Measurements from ENCODE around the gene SLC26A2.

Gene SLC26A2

DNA sequence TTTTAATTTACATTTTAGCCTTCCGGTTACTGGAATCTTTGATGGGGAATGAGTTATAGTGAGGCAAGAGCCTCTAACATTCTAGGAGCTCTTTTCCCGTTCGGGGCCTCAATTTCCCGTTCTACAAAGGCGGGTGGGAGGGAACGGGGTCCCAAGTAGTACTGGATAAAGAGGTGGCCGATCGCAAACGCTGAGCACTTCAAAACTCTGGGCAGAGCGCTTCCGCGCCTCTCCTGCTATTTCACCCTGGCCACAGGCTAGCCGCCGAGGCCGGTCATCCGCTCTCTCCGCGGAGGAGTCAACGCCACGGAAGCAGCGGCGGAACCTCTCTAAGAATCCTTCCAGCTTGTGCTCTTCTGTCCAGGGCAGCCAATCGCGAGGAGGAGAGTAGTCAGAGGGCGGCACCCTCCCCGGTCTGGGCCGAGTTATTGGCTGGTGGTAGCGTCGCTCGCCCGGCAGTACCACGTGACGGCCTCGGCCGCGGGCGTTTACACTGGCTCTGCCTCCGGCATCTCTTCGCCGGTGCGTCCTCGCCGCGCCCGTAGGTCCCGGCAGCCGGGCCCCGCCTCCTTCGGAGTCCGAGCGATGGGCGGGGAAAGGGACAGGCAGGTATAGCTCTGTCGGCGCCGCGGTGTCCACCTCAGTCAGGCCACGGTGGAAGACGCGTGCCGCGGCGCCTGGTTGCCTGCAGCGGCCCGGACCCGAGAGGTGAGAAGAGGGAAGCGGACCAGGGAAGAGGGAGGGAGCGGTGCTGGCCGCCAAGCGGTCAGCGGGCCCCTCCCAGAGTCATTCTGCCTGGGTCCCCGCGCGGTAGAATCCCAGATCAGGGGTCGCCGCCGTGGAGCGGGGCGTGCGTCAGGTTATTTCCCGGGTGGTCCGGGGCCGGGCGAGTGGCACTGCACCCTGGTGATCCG, at the start of gene SLC26A2:
TSS of gene SLC26A2 (plus strand) at position 487 of the 914 bp plus-strand sequence. CDS start 16,895 bp downstream, outside the sequence.
- peak; percentile 97 for DNase-seq

DNA sequence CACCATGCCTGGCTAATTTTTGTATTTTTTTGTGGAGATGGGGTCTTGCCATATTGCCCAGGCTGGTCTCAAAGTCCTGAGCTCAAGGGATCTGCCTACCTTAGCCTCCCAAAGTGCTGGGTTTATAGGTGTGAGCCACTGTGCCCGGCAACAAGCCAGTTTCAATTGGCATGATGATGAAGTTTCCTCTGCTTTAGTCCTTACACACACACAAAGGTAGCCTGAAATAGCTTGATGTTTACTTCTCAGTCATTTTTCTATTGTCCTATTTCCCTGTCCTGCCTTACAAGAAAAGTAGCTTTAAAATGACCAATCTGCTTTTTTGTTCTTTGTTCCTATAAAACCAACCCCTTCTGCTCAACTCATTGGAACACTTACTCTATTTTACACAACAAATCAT, 49.5 kb upstream of the SLC26A2 start:
- no peak for DNase-seq

DNA sequence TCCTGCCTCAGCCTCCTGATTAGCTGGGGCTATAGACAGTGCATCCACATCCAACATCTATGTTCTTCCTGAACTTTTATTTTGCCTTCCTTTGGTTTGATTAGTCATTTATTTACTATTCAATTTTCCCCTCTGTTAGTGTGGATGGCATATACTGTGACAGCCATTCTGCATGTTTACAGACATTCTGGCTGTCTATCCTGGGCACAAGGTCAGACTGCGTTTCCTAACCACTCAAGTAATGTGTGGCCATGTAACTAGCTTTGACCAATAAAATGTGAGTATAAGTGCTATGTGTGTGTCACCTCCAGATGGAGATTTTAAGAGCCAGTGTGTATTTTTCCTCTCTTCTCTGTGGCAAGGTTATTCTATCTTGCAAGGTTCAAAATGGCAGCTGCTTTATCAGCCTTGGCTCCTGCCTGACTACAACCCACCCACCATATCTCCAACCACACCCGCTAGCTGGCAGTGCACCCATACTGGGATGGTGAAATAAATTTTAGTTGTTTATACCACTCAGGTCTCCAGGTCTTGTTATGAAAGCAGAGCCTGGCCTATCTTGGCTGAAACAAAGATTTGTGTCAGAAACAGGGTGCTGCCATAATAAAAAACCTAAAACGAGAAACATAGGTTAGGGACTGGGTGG, 48.2 kb upstream of the SLC26A2 start:
- DNase-seq: no peak

DNA sequence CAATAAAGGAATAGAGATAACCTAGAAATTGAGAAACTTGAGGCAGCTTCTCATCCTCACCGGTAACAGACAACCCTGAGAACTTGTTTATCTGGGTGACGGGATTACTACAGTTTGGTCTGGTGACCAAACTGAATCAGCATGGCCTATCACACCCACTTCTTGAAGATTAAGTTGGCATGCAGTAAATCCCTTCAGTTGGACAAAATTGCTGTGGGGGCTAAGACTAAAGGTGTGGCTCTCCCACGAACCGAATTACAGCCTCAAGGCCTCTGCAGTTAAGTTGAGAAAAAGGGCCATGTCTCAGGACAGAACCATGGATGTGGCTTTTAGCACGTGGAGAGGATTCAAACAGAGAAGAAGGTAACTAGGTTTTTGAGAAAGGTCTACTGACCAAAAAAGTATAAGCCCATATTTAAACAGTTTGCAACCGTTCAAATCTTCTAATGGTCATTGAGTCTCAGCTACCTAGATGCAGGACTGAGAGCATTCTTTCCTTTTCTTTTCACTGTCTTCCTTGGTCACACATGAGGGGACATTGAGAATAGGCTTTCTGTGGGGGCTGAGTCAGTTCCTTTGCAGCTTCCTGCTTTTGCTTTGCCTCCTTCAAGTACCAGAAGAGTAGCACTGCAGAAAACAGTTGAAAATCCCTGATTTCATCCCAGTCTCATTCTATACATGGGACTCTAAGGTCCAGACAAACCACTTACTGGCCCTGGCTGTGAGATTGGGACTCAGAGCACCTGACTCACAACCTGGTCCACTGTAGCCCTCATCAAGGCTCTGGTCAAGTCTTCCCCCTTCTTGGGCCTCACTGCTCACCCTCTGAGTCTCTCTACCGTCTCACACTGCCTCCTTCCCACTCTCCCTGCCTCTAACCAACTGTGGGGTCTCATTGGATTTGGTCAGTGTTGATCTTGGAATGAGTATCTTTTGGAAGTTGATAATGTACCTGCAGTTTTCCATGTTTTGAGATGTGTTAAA, 46.8 kb upstream of the SLC26A2 start:
- no peak for DNase-seq

DNA sequence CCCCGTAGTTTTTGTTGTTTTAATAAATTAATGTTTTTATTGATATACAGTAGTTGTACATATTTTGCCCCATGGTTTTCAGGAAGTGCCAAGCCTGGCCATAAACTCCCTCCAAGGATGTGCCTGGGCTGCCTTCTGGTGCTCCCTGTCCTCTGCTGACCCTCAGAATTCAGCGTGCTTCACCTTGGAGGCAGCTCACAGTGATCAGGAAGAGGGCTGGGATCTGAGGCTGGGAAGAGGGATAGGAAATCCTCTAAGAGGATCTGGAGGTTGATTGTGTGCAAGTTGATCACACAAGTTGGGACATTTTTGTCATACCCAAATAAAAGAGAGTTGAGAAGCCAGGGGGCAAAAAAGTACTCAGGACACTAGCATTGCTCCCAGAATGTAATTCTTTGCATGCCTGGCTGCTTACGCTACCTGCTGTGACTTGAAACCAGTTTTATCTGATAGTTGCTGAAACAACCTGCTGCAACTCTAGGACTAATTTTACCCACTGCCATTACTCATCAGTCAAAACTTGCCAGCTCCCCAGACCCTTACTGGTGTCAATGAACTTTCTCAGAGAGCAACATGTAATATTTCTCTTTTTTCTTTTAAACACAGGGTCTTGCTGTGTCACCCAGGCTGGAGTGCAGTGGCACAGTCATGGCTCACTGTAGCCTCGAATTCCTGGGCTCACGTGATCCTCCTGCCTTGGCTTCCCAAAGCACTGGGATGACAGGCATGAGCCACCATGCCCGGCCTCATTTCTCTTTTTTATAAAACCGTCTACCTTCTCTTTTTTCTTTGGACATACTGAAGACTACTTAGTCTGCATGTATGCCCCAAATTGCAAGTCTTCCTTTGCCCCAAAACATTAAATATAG, 44.9 kb upstream of the SLC26A2 start:
- no peak for DNase-seq

DNA sequence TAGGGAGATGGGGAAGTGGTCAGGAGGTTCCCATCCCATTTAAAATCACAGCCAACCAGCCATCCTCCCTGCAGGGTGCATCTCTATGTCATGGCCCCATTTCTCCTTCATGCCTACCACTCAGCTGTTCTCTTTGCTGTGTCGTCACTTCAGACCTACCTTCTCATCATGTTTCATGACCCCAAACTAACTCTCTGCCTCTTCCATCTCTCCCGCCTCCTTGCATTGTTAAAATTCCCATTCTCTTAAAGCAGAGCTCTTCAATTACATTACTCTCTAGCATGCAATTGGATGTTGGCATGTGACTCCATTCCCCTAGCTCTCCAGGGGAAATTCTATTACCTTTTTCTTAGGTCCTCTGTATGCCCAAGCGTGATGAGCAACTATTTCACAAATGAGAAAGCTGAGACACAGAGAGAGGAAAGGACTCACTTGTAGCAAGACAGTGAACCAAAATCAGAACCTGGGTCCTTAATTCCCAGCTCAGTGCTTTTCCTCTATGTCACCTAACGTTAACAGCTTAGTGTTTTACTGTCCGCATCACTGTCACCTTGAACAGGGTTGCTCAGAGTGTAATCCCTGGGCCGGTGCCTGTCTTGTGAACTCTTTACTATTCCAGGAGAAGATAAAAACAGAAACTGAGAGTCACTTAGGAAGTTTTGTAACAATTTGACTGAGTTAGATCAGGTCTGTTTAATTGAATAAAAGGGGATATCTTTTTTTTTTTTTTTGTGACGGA, 44.1 kb upstream of the SLC26A2 start:
- DNase-seq: no peak

DNA sequence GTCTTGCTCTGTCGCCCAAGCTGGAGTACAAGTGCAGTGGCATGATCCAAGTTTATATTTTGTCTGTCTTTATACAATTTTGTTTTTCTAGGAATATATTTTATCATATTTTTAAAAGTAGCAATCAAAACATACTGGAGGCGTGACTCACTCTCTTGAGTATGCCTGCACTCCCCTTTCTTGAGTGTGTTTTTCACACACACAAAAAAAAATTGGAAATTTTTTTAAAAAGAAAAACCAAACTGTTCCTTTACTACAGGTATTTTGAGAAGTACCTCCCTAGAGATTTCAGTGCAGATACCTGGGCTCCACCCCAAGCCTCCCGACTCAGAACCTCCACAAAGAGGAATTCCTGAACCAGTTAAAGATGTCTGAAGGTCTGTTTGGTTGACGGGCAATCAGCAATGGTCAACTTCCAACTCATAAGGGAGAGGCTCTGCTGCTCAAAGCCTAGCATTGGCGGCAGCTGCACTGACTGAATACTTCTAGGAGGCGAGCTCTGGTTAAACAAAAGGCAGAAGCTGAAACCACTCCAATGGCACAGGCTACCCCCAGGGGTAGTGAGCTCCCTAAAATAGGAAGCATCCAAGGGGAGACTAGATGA, 43.4 kb upstream of the SLC26A2 start:
- no peak for DNase-seq

DNA sequence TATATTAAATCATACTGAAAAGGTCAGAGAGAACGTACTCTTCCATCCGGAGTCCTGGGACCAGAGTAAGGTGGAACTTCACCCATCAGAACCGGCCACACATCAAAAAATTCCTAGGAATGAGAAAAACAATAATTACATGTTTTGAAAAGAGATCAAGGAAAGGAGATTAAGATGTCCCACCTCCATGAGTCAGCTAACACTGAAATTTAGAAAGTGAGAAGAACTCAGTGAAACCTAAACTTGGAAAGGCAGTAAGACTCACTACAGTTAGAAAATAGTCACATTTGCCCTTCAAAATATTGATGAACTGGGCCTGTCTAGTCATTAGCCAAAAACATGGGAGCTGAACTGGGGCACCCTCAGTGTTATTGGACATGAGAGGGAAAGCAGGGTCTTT, 39.0 kb upstream of the SLC26A2 start:
- DNase-seq: no peak

DNA sequence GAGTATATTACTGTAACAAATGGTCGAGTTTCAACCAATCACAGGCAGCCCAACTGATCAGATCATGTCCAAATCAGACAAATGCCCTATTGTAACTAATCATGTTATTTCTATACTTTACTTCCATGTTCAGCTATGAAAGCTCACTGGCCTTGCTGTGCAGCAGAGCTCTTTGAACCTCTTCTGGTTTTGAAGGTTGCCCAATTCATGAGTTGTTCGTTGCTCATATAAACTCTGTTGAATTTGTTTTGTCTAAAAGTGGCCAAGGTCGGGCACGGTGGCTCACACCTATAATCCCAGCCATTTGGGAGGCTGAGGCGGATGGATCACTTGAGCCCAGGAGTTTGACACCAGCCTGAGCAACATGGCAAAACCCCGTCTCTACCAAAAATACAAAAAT, 37.6 kb upstream of the SLC26A2 start:
- no peak for DNase-seq

DNA sequence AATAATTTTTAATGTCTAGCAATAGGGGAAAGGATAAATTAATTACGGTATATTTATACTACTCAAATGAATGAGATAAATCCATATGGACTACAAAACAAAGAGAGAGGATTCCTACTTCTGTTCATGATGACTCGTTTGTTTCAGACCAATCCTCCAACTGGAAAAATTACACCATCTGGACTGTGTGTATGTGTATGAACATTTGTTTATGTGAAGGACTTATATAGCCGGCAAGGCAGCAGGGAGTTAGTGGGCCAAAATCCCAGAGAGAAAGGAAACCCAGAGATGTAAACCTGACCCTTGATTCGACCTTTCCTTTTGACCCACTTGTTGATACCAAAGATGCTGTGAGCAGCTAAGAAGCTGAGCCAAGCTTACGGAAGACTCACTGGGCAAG, 36.1 kb upstream of the SLC26A2 start:
- no peak for DNase-seq

DNA sequence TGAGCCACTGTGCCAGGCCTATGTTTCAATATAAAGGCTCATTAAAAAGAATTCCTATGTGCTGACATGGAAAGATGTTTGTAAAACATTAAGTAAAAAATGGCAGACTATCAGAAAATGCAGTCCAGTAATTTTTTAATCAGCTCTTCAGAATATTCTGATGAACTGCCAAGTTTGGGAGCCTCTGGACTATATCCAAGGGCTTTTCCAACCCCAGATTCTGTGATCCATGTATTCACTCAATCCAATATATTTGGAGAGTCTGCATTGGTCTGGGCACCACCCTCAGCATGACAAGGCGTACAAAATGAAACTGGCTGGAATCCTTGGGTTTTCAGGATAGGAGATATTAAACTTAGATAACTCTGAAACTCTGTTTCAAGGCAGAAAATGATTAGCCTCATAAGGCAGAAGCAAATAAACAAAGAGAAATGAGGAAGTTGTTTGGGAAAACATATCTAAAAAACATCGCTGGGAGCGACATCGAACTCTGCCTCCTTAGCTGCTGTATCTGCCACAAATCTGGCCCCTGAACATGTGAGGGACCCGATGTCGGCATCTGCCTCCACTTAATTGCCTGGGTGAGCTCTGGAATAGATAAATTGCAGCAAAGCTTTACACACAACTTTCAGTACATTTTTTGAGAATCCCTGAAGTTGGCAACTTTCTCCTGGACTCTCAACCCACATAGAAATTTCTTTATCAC, 30.4 kb upstream of the SLC26A2 start:
- no peak for DNase-seq

DNA sequence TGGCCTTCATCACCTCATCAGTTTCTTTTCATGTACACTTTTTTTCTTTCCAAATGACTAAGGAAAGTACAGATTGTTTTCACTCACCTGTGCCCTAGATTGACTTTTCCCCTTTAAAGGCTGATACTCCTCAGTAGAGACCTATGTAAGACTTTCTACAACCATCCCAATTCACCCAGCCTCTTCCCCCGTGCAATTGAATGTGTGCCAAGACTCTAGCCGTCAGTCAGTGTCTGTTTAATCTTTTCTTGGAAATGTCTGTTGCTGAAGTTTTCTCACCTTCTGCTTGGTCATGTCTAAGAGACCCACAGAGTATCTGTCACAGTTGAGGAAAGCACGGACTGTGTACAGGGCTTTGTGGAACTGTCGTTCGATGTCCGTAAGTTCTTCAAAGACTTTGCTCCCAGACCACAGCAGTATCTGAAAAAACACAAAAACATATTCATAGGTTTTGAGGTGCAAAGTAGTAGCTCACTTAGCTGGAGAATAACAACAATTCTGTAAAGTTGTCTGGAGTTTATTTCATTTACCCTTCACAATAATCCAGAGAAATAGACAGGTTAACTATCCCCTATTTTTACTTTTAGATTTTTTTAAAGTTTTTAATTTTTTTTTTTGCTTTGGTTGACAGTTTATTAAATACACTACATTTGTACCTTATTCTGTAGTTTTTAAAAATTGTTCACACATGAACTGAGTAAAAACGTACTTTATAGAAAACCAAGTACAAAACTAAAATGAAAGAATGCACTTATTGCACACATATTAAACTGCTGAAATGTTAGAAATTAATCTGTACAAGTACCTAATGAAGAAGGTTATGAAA, 29.6 kb upstream of the SLC26A2 start:
- DNase-seq: no peak

DNA sequence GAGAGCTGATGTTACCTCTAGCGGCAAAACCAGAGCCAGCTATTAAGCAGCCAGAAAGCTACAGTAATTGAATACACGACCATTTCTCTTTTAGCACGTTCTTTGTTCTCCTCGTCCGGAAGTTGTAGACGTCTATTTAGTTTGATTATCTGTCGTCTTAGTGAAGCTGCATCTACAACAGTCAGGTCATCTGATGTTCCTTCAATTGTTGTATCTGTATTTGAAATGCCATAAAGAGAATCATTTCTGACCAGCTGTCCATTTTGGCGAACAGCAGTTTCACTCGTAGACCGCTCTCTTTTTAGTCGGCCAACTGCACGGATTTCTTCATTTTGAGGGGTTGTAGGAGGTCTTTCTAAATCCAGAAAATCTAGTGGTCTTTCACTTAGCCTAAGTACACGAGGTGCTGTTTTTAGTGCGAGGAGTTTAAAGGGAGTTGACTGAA, 28.5 kb upstream of the SLC26A2 start:
- no peak for DNase-seq

DNA sequence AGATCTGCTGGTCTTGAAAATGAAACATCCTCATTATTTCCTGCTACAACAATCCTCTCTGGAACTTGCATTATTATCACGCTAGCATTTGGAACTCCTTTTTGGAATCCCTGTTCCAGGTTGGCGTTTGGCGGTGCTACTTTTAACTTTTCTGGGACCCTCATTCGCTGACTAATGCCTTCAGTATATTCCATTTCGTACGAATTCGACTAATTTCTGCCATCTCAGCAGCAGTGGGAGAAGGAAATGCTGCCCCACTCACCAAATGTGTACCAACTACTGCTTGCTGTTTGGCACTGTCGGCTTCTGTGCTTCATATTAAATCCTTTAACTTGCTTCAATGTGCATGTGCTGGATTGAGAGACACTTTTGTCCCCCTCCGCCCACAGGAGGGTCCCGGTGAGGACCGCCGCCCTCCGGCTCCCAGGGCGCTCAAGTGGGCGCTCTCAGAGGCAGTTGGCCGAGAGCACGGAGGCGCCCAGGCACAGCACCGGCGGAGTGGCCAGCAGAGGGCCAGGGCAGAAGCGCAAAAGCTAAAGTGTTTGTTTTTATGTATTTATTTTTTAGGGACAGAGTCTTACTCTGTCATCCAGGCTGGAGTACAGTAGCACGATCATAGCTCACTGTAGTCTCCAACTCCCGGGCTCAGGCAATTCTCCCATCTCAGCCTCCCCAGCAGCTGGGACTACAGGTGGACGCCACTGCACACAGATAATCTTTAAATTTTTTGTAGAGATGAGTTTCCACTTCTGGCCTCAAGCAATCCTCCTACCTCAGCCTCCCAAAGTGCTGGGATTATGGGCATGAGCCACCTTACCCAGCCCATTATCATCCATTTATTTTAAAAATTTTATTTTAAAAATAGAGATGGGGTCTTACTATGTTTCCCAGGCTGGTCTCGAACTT, 27.9 kb upstream of the SLC26A2 start:
- DNase-seq: peak; percentile 44

DNA sequence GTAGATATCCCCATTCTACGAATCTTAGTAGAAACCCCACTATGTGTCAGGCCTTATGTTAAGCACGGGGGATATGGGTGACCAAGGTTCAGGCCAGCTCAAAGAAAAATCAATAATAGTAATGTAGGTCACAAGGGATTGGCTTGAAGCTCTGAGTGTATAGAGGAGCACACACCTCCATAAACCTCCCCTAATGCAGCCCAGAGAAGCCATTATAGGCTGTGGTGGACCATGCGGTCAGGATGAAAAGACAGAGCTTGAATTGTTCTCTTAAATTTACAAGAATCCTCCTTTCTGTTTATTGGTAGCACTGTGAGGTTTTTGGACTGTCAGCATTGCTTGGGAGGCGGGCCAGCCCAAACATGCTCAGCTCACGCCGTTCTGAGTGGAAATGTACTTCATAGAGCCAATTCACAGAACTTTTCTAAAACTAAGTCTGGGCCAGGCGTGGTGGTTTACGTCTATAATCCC, 25.1 kb upstream of the SLC26A2 start:
- peak; percentile 54 for DNase-seq

DNA sequence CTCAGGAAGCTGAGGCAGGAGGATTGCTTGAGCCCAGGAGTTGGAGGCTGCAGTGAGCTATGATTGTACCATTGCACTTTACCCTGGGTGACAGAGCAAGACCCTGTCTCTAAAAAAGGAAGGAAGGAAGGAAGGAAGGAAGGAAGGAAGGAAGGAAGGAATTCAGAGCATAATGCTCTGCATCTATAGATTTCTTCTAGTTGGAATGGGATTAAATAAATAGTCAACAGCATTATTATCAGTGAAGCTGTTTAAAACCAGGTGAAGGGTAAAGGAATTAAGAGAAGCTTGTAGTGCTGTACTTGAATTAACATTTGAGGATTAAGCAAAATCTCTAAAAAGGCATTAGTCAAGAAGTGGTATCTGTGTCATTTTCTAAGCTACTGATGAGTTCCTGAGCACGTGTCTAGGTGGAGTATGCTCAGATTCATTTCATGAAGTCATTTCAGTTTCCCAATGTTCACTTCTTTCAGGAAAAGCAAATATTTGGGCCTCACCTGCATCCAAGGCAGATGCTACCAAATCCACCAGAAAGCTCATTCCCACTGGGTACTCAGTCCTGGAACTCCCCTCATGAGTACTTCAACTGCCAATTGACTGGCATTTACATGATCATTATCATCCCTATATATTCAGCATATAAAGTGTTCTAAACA, 24.4 kb upstream of the SLC26A2 start:
- no peak for DNase-seq

DNA sequence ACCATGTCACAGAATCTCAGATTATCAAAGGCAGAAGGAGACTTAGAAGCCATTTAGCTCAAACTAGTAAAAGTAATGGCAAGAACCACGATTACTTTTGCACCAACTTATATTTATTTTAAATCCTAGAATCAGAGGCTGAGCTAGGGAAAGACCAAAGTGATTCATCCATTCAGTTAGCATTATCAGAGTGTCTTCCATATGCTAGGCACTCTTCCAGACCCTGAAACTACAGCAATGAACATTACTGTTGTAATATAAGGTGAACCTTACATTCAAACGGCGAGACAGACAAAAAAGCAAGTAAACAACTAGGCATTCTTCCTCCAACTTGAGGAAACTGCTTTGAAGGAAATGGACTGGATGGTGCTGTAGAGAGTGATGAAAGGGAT, 23.9 kb upstream of the SLC26A2 start:
- DNase-seq: no peak

Data from right forelimb (tissue), 1 donor.